HG02840 (cell line): ENCODE data around the gene UBR7.
"Not testable (repeated sequence)": the region's sequence is repeated elsewhere in the genome, so short reads cannot be mapped to it uniquely, and the experiment has no call there.

Source experiments
- ATAC-seq: cut with Tn5 transposase; IDR thresholded peaks from one replicate; pipeline ENCODE4 v1.9.1; 2021; ENCODE audit warnings: mild to moderate bottlenecking, moderate library complexity, moderate number of reproducible peaks; ENCODE audit not compliant: unreplicated experiment, low FRiP score

UBR7 gene

DNA sequence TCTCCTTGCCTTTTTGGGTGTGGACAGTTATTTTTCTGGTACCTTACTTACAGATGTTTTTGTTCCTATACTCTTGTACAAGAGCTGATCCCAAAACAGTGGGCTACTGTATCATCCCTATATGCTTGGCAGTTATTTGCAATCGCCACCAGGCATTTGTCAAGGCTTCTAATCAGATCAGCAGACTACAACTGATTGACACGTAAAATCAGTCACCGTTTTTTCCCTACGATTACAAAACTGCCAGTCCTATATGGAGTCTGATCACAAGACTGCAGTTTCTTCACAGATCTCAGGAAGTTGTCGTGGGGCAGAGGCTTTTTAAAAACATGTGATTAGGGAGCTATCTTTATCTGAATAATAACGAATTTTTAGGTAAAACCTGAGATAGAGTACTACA, 20.6 kb upstream of the UBR7 start:
- no peak for ATAC-seq

DNA sequence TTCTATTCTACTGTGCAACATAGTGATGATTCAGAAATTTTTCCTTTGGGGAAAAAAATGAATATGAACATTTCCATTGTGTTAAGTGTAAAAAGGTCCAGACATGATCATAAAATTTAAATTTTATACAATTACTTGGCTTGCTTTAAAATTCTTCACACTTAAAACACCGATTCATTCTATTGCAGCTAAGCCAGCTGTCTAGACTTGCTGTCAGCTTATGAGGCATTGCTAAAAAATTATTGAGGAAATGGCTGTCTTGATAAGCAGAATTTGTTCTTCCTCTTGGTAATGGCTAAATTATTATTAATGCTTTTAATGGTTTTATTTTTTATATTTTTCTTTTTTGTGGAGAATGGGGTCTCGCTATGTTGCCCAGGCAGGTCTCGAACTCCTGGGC, 20.1 kb upstream of the UBR7 start:
- ATAC-seq: no peak

DNA sequence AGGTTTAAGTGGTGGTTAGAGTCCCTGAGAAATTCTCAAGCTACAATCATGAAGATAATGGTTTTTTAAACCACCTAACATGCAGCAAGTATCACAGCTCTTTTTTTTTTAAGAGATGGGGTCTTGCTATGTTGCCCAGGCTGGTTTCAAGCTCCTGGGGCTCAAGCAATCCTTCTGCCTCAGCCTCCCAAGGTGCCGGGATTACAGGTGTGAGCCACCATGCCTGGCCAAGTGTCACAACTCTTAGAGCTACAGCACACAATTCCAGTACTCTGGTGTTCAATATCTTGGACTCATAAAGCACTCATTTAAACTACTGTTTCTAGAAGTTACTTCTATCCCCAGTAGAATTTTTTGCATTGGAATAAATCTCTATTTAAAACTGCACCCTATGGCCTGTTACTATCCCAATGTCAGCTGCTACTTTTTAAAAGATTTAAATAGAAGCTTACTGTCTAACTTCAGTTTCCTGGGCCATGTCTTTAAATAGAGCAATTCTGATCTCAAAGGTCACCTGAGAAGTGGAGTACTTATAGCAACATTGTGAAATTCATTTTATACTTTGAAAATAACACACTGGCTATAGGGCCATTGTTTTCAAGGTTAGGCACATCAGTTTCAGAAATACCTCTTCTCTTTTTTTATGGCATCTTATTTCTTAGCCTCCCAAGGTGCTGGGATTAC, 11.6 kb upstream of the UBR7 start:
- ATAC-seq: no peak

DNA sequence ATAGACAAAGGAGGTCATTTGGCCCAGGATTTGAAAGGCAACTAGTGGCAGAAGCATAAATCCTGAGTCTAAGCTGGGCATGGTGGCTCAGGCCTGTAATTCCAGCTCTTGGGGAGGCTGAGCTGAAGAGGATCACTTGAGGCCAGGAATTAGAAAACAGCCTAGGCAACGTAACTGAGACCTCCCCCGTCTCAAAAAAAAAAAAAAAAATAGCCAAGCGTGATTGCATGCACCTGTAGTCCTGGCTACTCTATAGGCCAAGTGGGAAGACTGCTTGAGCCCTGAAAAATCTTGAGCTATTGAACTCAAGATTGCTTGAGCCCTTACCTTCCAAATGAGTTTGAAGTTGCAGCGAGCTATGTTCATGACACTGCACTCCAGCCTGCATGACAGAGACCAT, 8.0 kb upstream of the UBR7 start:
- no peak for ATAC-seq

DNA sequence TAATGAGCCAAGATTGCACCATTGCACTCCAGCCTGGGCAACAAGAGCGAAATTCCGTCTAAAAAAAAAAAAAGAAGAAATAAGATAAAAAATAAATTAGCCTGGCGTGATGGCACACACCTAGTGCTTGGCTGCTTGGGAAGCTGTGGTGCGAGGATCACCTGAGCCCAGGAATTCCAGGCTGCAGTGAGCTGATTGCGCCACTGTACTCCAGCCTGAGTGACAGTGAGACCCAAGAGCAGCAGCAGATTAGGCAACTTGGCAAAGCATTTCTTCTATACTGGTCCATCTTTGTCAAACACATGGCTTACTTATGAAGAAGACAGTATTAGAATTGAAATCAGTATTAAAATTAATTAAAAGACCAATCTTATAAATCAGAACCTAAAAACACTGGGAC, 6.5 kb upstream of the UBR7 start:
- no peak for ATAC-seq

DNA sequence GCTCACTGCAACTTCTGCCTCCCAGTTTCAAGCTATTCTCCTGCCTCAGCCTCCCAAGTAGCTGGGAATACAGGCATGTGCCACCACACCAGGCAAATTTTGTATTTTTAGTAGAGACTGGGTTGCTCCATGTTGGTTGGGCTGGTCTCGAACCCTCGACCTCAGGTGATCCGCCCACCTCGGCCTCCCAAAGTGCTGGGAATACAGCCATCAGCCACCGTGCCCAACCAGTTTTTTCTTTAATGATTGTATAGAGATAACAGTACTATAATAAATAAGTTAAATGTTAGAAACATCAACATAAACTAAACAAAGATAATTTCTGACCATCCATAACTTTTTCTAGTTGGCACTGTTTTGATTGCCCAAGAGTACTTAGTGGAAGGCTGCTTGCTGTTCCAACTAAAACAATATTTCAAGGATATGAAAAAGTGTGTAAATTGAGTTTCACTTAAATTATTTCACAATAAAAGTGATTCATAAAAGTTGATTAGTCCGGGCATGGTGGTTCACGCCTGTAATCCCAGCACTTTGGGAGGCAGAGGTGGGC, 5.8 kb upstream of the UBR7 start:
- no peak for ATAC-seq

DNA sequence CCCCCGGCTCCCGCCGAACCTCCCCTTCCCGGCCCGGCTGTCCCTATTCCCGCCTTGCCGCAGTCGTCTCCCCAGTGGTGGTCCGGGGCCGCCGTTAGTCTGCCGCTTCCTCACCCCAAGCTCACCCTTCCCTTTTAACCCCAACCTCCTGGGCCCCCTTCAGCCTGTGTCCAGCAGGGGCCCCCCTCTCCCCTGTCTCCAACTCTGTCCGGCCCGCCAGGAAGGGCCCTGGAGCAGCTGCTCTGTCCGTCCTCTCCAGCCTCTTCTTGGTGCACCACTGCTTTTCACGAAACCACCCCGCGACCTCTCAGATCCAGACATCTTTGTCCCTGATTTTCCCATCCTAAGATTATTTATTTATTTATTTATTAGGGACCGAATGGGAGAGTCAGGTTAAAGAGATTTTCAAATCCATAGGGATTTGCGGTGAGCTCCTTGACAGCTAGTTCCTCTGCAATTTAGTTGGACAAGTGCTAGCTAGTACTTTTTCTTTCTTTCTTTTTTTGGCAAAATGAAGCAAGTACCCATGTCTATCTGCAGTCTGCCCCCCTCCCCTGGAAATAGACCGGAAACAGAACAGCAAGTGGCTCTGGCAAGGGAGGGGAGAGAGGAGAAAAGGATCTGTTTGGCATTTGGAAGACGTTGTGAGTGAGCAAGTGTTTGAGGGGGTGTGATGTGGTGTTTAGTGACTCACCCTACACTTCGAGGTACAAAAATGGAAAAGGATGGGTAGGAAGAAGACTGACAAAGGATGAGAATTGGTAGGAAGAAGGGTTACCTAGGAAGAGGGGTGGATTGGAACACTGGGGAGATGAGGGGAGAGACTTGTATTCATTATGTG, 632 bp downstream of the UBR7 start:
- ATAC-seq: peak; percentile 32

DNA sequence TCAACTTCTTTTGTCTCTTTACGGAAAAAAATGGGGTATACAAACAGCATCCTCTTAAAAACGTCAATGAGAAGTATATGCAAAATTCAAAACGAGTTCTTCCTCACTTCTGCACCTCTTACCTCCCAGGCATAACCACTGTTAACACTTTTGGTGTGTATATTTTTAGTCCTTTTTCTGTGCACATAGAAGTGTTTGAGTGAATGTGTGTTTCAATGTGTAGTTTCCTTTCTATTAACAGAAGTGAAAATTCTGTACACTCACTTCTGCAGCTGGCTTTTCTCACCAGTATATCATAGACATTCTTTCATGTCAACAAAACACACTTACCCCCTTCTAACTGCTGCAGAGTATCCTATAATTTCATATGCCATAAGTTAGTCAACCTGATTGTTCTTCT, 5.4 kb downstream of the UBR7 start:
- peak; percentile 59 for ATAC-seq

DNA sequence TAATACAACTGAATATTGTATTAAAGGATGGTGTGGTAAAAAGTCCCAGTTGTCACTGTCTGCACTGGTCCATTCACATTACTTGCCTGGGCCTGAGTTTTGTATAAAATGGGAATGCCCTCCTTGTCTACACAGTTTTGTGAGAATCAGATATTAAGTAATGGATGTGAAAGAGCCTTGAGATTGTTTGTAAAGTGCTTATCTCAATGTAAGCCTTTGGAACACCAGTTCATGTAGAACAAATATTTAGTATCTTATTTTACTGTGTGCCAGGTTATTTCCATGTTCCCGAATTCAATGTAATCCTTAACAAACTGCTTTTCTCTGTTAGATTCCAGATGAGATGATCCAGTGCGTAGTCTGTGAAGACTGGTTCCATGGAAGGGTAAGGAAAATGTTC, 7.5 kb downstream of the UBR7 start:
- no peak for ATAC-seq

DNA sequence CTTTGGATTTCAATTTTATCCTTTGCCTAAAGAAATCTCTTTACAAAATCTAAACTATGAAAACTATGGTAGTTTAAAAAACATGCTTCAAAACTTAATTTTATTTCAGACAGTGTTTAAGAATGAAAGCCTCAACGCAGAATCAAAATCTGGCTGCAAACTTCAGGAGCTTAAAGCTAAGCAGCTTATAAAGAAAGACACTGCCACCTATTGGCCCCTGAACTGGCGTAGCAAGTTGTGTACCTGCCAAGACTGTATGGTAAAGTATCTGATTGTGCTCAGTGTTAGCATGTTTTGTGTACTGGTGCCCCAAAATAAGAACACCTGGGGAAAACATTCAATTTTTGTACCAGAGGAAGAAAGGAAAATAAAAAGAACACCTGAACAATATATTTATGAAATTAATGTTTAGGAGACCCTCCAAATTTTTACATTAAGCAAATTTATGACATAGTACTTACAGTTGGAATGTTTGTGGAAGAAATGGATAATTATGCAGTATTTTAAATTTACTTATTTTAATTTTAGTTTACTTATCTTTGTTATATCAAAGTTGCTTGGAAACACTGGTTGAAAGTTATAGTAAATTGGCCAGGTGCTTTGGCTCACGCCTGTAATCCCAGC, 12.2 kb downstream of the UBR7 start:
- no peak for ATAC-seq

DNA sequence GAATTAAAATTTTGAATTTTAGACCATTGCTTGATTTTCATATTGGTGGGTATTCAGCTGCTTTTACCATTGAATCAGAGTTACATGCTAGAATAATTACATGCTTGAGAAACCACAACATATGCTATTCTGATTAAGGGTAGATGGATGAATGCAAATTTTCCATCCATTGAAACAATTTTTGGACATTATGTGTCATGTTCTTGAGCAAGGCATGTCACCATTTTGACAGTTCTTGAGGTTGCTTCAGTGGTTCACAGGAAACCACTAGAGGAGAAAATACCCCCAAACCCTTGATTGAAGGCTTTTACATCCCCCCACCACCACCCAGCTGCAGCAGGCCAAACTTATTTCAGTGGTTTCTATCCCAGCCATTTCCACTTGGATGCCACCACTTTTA, 13.5 kb downstream of the UBR7 start:
- ATAC-seq: no peak

DNA sequence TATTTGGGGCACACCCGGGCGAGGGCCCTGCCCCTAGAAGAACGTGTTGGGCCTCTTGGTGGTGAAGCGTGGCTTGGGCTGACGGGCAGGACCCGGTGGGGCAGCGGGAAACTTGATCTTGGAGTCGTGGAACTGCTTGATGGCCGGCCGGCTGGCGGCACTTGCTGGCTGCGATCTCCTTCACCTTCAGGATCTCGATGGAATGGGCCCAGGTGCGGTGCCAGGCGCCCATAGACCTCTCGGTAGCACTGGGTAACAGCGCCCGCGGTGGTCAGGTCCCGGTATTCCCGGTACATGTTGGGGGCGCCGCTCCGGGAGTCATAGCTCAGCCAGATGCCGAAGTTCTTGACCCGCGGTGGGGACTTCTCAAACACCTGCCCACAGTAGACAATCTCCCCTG, 16.5 kb downstream of the UBR7 start:
- no peak for ATAC-seq

DNA sequence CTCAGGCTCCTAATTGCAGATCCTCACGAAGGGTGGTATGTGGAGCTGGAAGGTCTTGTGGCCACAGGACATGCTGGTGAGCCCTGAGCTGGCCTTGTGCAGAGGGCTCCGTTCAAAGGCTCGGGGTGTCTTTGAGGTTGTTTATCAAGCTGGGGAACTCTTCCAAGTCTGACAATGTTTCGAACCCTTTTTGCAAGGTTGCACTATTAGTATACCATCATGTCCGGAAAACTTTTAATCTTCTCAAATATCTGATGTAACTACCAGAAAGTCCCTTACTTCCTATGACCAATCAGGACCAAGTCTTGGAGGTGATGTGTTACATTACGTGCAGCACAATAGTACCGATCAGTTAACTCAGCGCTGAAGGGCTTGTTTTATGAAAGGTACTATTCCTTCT, 21.5 kb downstream of the UBR7 start:
- ATAC-seq: no peak

DNA sequence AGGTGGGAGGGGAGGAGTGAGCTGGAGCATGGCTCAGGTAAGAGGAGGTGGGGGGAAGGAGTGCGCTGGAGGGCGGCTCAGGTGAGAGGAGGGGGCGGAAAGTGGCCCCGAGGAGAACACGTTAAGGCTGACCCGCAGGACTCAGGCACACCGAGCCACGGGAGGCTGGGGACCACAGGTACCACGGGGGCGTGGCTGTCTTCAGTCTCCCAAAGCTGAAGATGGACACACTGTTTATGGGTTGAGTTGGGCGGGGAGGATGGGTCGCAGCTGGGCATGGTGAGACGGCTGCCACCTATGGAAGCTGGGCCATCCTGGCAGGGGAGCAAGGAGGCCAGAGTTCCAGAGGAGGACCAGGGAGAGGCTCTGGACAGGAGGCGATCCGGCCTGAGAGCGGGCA, 23.5 kb downstream of the UBR7 start:
- no peak for ATAC-seq

DNA sequence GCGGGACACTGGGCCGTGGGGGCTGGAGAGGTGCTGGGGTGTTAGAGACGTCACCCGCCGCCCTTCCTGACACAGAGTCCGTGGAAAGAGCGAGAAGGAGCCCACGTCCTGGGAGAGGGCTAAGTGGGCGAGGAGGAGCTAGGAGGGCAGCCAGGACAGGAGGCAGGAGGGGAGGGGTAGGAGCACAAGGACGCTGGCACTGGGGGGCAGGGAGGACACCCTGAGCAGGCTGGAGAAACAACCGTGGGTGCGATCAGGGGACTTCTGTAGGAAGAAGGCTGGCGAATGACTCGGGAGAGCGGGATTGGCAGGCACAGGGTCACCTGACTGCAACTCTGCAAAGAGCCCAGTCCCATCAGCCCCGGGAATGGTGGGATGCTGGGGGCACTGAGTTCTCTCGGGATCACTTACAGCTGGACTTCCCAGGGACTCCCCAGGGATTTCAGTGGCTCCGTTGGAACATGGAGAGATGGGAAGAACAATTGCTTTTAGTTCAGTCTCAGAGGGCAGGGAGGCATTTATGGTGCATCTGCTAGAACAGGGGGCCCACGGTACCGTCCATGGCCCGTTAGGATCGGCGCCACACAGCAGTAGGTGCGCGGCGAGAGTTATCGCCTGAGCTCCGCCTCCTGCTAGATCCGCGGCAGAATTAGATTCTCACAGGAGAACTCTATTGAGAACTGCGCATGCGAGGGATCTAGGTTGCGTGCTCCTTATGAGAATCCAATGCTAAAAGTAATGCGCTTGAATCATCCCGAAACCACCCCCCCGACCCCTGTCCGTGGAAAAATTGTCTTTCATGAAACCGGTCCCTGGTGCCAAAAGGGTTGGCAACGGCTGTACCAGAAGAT, 24.3 kb downstream of the UBR7 start:
- no peak for ATAC-seq

DNA sequence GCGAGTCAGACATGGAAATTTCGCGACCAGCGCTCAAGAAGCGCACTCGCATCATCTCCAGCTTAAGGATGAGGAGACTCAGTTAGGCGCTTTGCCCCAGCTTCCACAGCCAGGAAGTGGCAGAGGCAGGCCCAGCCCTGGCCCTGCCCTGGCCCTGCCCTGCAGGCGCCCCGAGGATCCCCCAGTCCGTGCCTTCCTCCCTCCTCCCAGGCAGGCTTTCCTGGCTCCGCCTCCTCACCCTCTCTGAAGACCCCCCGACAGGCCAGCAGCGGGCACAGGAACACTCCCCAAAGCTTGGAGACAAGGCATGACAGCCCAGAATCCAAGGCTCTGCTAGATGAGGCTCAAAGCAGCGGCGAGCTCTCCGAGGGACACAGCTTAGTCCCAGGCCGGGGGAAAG, 25.1 kb downstream of the UBR7 start:
- no peak for ATAC-seq

DNA sequence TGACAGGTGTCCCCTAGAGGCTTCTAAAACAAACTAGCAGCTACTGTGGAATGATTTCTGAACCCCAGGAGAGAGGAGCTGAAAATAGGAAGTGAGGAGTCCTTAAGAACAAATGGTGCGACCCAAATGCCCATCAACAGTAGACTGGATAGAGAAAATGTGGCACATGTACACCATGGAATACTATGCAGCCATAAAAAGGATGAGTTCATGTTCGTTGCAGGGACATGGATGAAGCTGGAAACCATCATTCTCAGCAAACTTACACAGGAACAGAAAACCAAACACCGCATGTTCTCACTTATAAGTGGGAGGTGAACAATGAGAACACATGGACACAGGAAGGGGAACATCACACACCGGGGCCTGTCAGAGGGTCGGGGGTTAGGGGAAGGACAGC, 26.0 kb downstream of the UBR7 start:
- not testable (repeated sequence) for ATAC-seq

DNA sequence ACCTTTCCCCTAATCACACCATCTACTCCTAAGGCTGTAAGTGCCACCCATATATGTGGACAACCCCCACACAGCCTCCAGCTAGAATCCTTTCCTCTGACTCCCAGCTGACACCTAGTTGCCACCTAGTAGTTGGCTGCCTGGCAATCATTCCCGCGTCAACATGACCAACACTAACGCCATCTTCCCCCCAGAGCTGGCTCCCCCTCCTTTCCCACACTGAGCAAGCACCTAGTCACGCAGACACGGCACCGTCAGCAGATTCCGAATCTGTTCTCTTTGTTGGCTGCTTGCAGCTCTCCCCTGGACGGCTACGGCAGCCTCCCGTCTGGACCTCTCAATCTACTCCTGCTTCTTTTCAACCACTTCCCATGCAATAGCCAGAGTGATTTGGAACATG, 27.7 kb downstream of the UBR7 start:
- ATAC-seq: no peak

DNA sequence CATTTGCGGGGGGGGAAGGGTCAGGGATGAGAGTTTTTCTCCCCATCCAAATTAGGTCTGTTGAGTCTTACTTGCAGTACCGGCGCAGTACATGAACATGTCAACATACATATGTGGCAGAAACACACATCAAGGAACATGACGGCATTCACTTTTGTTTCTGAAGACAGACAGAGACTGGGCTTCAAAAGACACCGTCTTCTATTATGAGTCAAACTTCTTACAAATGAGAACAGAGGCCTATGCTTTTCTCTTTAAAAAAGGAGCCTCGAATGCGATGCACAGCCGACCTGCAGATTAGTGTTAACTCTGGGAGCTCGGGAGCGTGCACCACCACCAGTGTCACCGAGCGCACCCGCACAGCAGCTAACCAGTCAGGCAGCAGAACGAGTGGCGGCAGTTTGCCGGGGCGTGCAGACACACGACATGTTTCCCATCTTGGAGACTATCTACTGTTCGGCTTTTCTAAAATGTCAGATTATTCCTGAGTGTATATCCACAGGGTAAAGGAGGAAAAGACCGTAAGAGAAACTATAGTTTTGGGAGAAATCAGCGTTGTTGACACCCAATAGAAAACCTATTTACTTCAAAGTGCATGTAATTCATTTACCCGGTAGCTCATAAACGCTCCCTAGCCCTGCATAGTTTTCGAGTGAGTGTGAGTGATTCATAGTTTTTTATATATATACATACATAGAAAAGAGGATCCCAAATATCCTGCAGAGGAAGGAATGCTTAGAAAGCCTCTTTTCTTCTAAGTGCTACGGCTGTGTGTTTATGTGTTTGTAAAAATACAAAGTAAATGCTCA, 33.0 kb downstream of the UBR7 start:
- ATAC-seq: no peak

DNA sequence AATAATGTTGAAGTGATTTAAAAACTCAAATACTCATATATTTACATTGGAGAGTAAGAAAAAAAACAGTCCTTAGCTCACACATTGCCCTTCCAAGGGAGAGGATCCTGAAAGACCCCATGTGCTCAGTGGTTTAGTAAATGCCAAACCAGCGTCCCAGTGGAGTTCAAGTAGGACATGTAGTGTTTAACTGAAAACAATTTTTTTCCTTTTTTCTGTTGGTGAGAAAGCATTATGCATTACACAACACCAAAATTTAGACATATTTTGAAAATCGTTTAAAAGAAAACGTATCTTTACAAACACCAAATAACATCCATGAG, 33.6 kb downstream of the UBR7 start:
- no peak for ATAC-seq
